ENCODE results near the gene MAP4K5. TPM values are rescaled to one million over a fixed set of nuclear protein-coding genes. Genes with fewer than 3 reads are reported as not detected.

The MAP4K5 gene
- total RNA-seq, 4 donors from 2014 or later, result 40.8 to 173 (median 105) TPM

- no peak for DNase-seq
- Histone ChIP-seq H3K27ac (no peak overlapping the region), H3K4me3 (no peak overlapping the region), H3K36me3 (no peaks in the 10 kb centered on the region), H3K27me3 (no peaks in the 10 kb centered on the region), H3K9me3 (no peaks in the 10 kb centered on the region), H3K4me1 (peaks cover 16 to 37% (median 21%) of the 10 kb centered on the region in 4 donors)
- intact Hi-C loops (cut with DNase I; ENCODE audit: low total_unique reads) (no loop called here), in situ Hi-C loops (cut with MboI; ENCODE audit: low pct_ligation_motif_present in 1 of 4, low pct_unique_long_range_greater_than_20kb in 1 of 4, low sequenced_read_pairs in 3 of 4) (loop anchor here in 1 of 4 donors (10.0 kb wide), 1 partner anchor 56 kb away; no protein-coding TSS in a partner anchor)
- TF ChIP-seq EP300 (IDR thresholded peaks at IDR 0.05; ENCODE audit: low read depth) (no peak), CTCF (IDR thresholded peaks at IDR 0.05) (no peak), POLR2A (IDR thresholded peaks at IDR 0.05) (no peak), POLR2AphosphoS5 (IDR thresholded peaks at IDR 0.05) (no peak)
- WGBS, 2 donors (ENCODE audit: low coverage in 1 of 2), result 85 to 90% methylated on average over 2 of the region's 2 CpGs
Measured at GRCh38 chr14:50400461-50400860, 131.9 kb downstream of the MAP4K5 start.

DNA sequence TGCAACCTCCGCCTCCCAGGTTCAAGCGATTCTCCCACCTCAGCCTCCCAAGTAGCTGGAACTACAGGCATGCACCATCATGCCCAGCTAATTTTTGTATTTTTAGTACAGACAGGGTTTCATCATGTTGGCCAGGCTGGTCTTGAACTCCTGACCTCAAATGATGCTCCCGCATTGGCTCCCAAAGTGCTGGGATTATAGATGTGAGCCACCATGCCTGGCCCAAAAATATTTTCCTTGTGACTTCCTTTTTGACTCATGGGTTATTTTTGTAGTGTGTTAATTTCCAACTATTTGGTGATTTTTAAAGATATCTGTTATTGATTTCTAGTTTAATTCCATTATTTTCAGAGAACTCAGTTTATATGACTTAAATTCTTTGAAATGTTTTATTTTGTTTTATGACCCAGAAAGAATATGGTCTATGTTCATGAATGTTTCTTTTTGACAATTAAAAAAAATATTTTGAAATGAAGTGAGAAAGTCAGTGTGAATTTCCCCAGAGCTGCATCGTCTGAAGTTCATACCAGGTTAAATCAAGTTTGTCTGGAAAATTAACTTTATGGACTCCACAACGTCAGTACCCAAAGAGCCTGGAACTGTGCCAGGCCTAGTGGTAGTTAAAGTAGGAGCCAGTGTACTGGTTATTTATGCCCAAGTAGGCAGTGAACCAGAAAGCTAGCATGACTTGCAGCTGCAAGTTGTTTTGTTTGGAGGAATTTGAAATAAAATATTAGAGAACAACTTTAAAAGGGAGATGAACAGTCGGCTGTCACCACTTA lies 132.9 kb downstream of the MAP4K5 start:
- intact Hi-C loops (cut with DNase I; ENCODE audit: low total_unique reads), result loop anchor here (5.0 to 10.0 kb wide), 2 partner anchors 47 to 85 kb away; partner anchors contain the start of genes DMAC2L and L2HGDH
- Histone ChIP-seq H3K27ac (peak overlapping the region; percentile 8 to 94 (median 30)), H3K4me1 (peaks cover 16 to 47% (median 27%) of the 10 kb centered on the region in 4 donors)

DNA sequence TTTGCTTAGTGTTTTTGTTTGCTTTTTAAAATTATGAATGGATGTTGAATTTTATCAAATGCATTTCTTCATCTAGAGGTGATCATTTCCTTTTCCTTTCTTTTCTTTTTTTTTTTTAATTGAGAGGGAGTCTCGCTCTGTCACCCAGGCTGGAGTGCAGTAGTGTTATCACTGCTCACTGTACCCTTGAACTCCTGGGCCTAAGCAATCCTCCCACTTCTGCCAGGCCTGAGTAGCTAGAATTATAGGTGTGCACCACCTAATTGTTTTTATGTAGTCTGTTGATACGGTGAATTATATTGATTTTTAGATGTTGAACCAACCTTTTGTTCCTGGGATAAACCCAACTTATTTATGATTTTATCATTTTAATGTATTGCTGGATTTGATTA lies 134.2 kb downstream of the MAP4K5 start:
- DNase-seq, result no peak
- Histone ChIP-seq H3K27ac (peak overlapping the region; percentile 84 to 95 (median 94)), H3K36me3 (no peaks in the 10 kb centered on the region), H3K27me3 (no peaks in the 10 kb centered on the region), H3K4me1 (peaks cover 16 to 57% (median 27%) of the 10 kb centered on the region in 4 donors), H3K9me3 (no peaks in the 10 kb centered on the region), H3K4me3 (no peak overlapping the region)
- in situ Hi-C loops (cut with MboI; ENCODE audit: low pct_ligation_motif_present in 1 of 4, low pct_unique_long_range_greater_than_20kb in 1 of 4, low sequenced_read_pairs in 3 of 4) (no loop called here), intact Hi-C loops (cut with DNase I; ENCODE audit: low total_unique reads) (loop anchor here (5.0 to 10.0 kb wide), 2 partner anchors 46 to 83 kb away; partner anchors contain the start of genes DMAC2L and L2HGDH)
- no peak for TF ChIP-seq EP300 (IDR thresholded peaks at IDR 0.05; ENCODE audit: low read depth)
- no peak for TF ChIP-seq POLR2AphosphoS5 (IDR thresholded peaks at IDR 0.05)
- no peak for TF ChIP-seq CTCF (IDR thresholded peaks at IDR 0.05)
- no peak for TF ChIP-seq POLR2A (IDR thresholded peaks at IDR 0.05)
- WGBS, 2 donors (ENCODE audit: low coverage in 1 of 2), result 55 to 73% methylated on average over 2 of the region's 2 CpGs

More for the DNA sequence above, 132.9 kb downstream of the MAP4K5 start:
- DNase-seq, result peak; percentile 80
- Histone ChIP-seq H3K27me3 (no peaks in the 10 kb centered on the region), H3K4me3 (no peak overlapping the region), H3K9me3 (no peaks in the 10 kb centered on the region), H3K36me3 (no peaks in the 10 kb centered on the region)
- in situ Hi-C loops (cut with MboI; ENCODE audit: low pct_ligation_motif_present in 1 of 4, low pct_unique_long_range_greater_than_20kb in 1 of 4, low sequenced_read_pairs in 3 of 4), result loop anchor here in 1 of 4 donors (10.0 kb wide), 1 partner anchor 55 kb away; no protein-coding TSS in a partner anchor
- 35 to 58% methylated on average over 3 to 6 of the region's 6 CpGs for WGBS, 2 donors (ENCODE audit: low coverage in 1 of 2)
- TF ChIP-seq POLR2A (IDR thresholded peaks at IDR 0.05) (no peak), CTCF (IDR thresholded peaks at IDR 0.05) (peak in 3 of 5 experiments; percentile 14 to 38 (median 17)), EP300 (IDR thresholded peaks at IDR 0.05; ENCODE audit: low read depth) (no peak), POLR2AphosphoS5 (IDR thresholded peaks at IDR 0.05) (peak in 1 of 3 donors; percentile 17)

DNA sequence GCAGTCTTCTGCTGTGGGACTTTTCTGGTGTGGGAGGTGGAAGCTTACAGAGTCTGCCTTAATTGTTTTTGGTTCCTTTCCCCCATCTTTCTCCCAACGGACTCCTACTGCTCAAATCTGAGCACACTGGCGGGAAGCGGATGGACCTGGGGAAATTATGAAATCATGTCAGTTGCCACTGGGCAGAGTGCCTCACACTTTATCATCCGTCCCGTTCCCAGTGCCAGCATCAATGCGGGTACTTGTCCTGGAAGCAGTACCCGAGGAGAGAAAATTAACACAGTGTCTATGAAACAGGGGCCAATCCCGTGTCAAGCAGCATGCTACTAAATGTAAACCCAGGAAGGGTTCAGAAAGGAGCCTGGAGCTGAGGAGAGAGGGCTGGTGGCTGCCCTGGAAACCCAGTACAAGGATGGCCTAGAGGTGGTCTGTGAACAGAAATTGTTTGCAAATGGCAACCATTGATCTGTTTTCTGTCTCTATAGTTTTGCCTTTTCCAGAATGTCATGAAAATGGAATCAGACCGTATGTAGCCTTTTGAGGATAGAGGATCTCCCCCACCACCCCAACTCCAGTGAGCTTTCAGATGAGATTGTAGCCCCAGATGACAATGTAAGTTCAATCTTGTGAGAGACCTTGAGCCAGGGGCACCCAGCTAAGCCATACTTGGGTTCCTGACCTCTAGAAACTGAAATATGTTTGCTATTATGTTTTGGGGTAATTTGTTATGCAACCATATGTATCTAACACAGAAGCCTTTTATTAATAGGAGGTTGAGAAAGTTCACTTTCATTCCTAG lies 134.8 kb downstream of the MAP4K5 start:
- peak; percentile 34 for DNase-seq

More for the DNA sequence above, 134.8 kb downstream of the MAP4K5 start:
- no peaks in the 10 kb centered on the region for H3K36me3 ChIP-seq
- H3K4me1 ChIP-seq, result peaks cover 16 to 63% (median 27%) of the 10 kb centered on the region in 4 donors
- peak overlapping the region; percentile 84 to 95 (median 94) for H3K27ac ChIP-seq
- no peaks in the 10 kb centered on the region for H3K9me3 ChIP-seq
- intact Hi-C loops (cut with DNase I; ENCODE audit: low total_unique reads), result loop anchor here (5.0 to 10.0 kb wide), 2 partner anchors 45 to 83 kb away; partner anchors contain the start of genes DMAC2L and L2HGDH
- H3K4me3 ChIP-seq, result peak overlapping the region in 3 of 4 donors; percentile 53 to 62 (median 61)
- TF ChIP-seq POLR2A (IDR thresholded peaks at IDR 0.05), result no peak
- TF ChIP-seq EP300 (IDR thresholded peaks at IDR 0.05; ENCODE audit: low read depth), result no peak
- TF ChIP-seq POLR2AphosphoS5 (IDR thresholded peaks at IDR 0.05), result no peak
- no peak for TF ChIP-seq CTCF (IDR thresholded peaks at IDR 0.05)
- WGBS, 2 donors (ENCODE audit: low coverage in 1 of 2), result 6 to 18% methylated on average over 3 to 9 of the region's 9 CpGs
- no peaks in the 10 kb centered on the region for H3K27me3 ChIP-seq
- in situ Hi-C loops (cut with MboI; ENCODE audit: low pct_ligation_motif_present in 1 of 4, low pct_unique_long_range_greater_than_20kb in 1 of 4, low sequenced_read_pairs in 3 of 4), result no loop called here

Measured in transverse colon (tissue), 4 donors.